Cerebellar nuclear complex (tissue), 1 donor: ENCODE data around the gene VAMP5.
"Not testable (repeated sequence)": the region's sequence is repeated elsewhere in the genome, so short reads cannot be mapped to it uniquely, and the experiment has no call there.

Experiments
- DNase-seq, 2 experiments: peaks; one replicate each; lab custom pipeline; 2025; lab: John Stamatoyannopoulos, UW

The VAMP5 gene

GRCh38 chr2:85601771-85602475, 17.7 kb downstream of the VAMP5 start:
- no peak for DNase-seq

- DNase-seq, result peak; percentile 31 to 83
Observed at GRCh38 chr2:85602476-85603234, 18.4 kb downstream of the VAMP5 start, which contains the start of gene TMEM150A. Gene TMEM150A (minus strand): TSS chr2:85602698. CDS start chr2:85601948, 750 bp downstream.

GRCh38 chr2:85604133-85604444, 19.9 kb downstream of the VAMP5 start:
- not testable (repeated sequence) for DNase-seq

- DNase-seq, result no peak
Observed at GRCh38 chr2:85604568-85605339, 20.5 kb downstream of the VAMP5 start.

- no peak for DNase-seq
Observed at GRCh38 chr2:85605406-85606115, 21.3 kb downstream of the VAMP5 start.

- DNase-seq, result no peak
Observed at GRCh38 chr2:85606116-85606455, 21.9 kb downstream of the VAMP5 start.

GRCh38 chr2:85607268-85608215, 23.3 kb downstream of the VAMP5 start:
- no peak for DNase-seq

GRCh38 chr2:85611217-85611704, 27.0 kb downstream of the VAMP5 start:
- no peak for DNase-seq

GRCh38 chr2:85611705-85612587, 27.7 kb downstream of the VAMP5 start, which contains the start of gene C2orf68:
Gene C2orf68 (minus strand): TSS chr2:85612066. CDS start chr2:85611984, 82 bp downstream.
- DNase-seq, result peak; percentile 50 to 80

- no peak for DNase-seq
Observed at GRCh38 chr2:85613717-85614515, 29.7 kb downstream of the VAMP5 start.

GRCh38 chr2:85614757-85615156, 30.5 kb downstream of the VAMP5 start:
- DNase-seq, result not testable (repeated sequence)

GRCh38 chr2:85615413-85615728, 31.1 kb downstream of the VAMP5 start:
- DNase-seq, result no peak

- not testable (repeated sequence) for DNase-seq
Observed at GRCh38 chr2:85617723-85618122, 33.5 kb downstream of the VAMP5 start.

- no peak for DNase-seq
Observed at GRCh38 chr2:85619617-85620016, 35.4 kb downstream of the VAMP5 start.

GRCh38 chr2:85621338-85621737, 37.1 kb downstream of the VAMP5 start:
- DNase-seq, result no peak

- no peak for DNase-seq
Observed at GRCh38 chr2:85623991-85624390, 39.8 kb downstream of the VAMP5 start.

- no peak for DNase-seq
Observed at GRCh38 chr2:85628658-85629057, 44.4 kb downstream of the VAMP5 start.

GRCh38 chr2:85631316-85631715, 47.1 kb downstream of the VAMP5 start:
- DNase-seq, result no peak

GRCh38 chr2:85635011-85635410, 50.8 kb downstream of the VAMP5 start:
- no peak for DNase-seq
